AG04449 (cell line): ENCODE results near the gene TAOK2.

ENCODE experiments used
- CTCF ChIA-PET: fragments of 350-600 bp; formaldehyde crosslinking; extraction: SDS; loops from one replicate; lab custom pipeline; 2021; ENCODE audit warnings: antibody characterized with exemption; lab: Yijun Ruan, JAX
- POLR2A ChIA-PET: fragments of 400-600, 350-600 bp; formaldehyde crosslinking; extraction: SDS; loops from one replicate; lab custom pipeline; 2020; ENCODE audit warnings: antibody characterized with exemption, inconsistent platforms; lab: Yijun Ruan, JAX
- DNase-seq: peaks from one replicate; pipeline ENCODE4 v3.0.0-alpha.2; 2010; ENCODE audit warnings: low read depth, low spot score
- H3K4me3 ChIP-seq: 2 replicates; pipeline ENCODE4 v1.5.1; 2011; ENCODE audit warnings: low read depth, mild to moderate bottlenecking, control low read depth, low read length
- CTCF ChIP-seq: IDR thresholded peaks from one replicate; pipeline ENCODE4 v1.5.1; 2011; ENCODE audit warnings: mild to moderate bottlenecking, moderate library complexity, low read length, control low read depth, inconsistent platforms; ENCODE audit not compliant: insufficient read depth; ENCODE audit errors: missing control alignments

The TAOK2 gene

GRCh38 chr16:29993191-29993902 is 19.7 kb downstream of the TAOK2 start:
- no peak for TF ChIP-seq CTCF
- no peak for DNase-seq
- H3K4me3 ChIP-seq: no peak overlapping the region
- CTCF ChIA-PET: interaction anchor here (0.6 to 1.7 kb wide), 3 partner anchors 31 to 181 kb away, joined by 3 to 5 read pairs (median 3); partner anchors contain the start of genes PRRT2 and TLCD3B
- POLR2A ChIA-PET: interaction anchor here (1.0 to 2.9 kb wide), 3 partner anchors 8 to 20 kb away, joined by 3 to 18 read pairs (median 3); partner anchors contain the start of gene TAOK2

GRCh38 chr16:29993903-29994599 is 20.4 kb downstream of the TAOK2 start:
- CTCF ChIA-PET: interaction anchor here (0.6 to 1.7 kb wide), 2 partner anchors 31 to 182 kb away, joined by 3 to 5 read pairs; partner anchors contain the start of gene PRRT2
- POLR2A ChIA-PET: interaction anchor here (1.0 to 2.9 kb wide), 4 partner anchors 8 to 20 kb away, joined by 3 to 18 read pairs (median 4); partner anchors contain the start of gene TAOK2
- DNase-seq: no peak

GRCh38 chr16:29994600-29995323 is 21.1 kb downstream of the TAOK2 start:
- ChIA-PET CTCF (interaction anchor here (1.0 to 3.3 kb wide), 3 partner anchors 11 to 37 kb away, joined by 3 to 23 read pairs (median 4); partner anchors contain the start of gene TLCD3B), POLR2A (interaction anchor here (1.1 to 2.9 kb wide), 3 partner anchors 9 to 21 kb away, joined by 3 to 18 read pairs (median 4); partner anchors contain the start of gene TAOK2)
- no peak for TF ChIP-seq CTCF
- peak overlapping the region; percentile 93 for H3K4me3 ChIP-seq
- no peak for DNase-seq

More at GRCh38 chr16:29993903-29994599, 20.4 kb downstream of the TAOK2 start:
- H3K4me3 ChIP-seq: peak overlapping the region; percentile 93
- TF ChIP-seq CTCF: no peak

GRCh38 chr16:29995324-29995910 is 21.7 kb downstream of the TAOK2 start, which contains the start of gene HIRIP3:
Gene HIRIP3 (minus strand): TSS chr16:29995617. CDS start chr16:29995605, 12 bp downstream.
- POLR2A ChIA-PET: interaction anchor here (1.4 to 2.9 kb wide), 2 partner anchors 10 to 22 kb away, joined by 4 to 18 read pairs; partner anchors contain the start of gene TAOK2

More at GRCh38 chr16:29995324-29995910, 21.7 kb downstream of the TAOK2 start, which contains the start of gene HIRIP3:
- no peak for TF ChIP-seq CTCF
- no peak for DNase-seq
- CTCF ChIA-PET: interaction anchor here (1.0 to 3.3 kb wide), 5 partner anchors 10 to 97 kb away, joined by 3 to 23 read pairs (median 4); partner anchors contain the start of genes TAOK2 and TLCD3B
- H3K4me3 ChIP-seq: peak within 1 kb of the TSS; percentile 93
